AG08396 (cell line): ENCODE data around the gene ALPK3.

ENCODE experiments used
- DNase-seq: peaks from one replicate; pipeline ENCODE4 v3.0.0; 2012; ENCODE audit warnings: low spot score, mixed read lengths

ALPK3 gene, protein sequence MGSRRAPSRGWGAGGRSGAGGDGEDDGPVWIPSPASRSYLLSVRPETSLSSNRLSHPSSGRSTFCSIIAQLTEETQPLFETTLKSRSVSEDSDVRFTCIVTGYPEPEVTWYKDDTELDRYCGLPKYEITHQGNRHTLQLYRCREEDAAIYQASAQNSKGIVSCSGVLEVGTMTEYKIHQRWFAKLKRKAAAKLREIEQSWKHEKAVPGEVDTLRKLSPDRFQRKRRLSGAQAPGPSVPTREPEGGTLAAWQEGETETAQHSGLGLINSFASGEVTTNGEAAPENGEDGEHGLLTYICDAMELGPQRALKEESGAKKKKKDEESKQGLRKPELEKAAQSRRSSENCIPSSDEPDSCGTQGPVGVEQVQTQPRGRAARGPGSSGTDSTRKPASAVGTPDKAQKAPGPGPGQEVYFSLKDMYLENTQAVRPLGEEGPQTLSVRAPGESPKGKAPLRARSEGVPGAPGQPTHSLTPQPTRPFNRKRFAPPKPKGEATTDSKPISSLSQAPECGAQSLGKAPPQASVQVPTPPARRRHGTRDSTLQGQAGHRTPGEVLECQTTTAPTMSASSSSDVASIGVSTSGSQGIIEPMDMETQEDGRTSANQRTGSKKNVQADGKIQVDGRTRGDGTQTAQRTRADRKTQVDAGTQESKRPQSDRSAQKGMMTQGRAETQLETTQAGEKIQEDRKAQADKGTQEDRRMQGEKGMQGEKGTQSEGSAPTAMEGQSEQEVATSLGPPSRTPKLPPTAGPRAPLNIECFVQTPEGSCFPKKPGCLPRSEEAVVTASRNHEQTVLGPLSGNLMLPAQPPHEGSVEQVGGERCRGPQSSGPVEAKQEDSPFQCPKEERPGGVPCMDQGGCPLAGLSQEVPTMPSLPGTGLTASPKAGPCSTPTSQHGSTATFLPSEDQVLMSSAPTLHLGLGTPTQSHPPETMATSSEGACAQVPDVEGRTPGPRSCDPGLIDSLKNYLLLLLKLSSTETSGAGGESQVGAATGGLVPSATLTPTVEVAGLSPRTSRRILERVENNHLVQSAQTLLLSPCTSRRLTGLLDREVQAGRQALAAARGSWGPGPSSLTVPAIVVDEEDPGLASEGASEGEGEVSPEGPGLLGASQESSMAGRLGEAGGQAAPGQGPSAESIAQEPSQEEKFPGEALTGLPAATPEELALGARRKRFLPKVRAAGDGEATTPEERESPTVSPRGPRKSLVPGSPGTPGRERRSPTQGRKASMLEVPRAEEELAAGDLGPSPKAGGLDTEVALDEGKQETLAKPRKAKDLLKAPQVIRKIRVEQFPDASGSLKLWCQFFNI (N-terminal part only)

DNA sequence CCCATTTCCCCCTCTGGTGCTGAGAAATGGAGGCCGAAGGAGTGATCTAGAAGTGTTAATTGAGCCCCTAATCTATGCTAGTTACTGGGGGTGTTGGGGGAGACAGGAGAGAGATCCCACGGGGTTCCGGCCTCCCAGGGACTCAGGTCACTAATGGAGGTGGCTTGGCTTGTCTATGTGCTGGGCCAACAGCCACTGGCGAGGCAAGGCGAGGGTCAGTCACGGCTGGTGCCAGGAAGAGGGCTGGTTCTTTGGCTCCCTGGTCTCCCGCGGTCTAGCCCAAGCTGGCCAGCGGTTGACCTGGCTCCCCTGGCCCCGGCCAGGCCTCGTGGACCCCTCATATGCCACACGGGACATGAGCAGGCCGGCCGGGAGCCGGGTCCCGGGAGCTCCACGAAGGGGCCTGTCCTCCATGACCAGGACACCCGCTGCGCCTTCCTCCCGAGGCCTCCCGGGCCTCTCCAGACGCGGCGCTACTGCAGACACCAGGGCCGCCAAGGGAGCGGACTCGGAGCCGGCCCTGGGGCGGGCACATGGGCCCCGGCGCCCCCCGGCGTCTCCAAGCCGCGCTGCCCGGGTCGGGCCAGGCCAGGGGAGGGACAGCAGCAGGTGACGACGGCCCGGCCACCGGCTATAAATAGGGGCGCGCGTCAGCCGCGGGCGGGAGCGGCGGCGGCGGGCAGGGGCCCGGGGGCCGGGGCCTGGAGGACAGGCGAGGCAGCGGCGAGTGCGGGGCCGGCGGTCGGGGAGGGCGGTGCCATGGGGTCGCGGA is at the start of gene ALPK3:
Gene ALPK3, plus strand, starts transcription at position 663 of the 772 bp plus-strand sequence. Its CDS starts 97 bp downstream, at position 760.
- DNase-seq = no peak

DNA sequence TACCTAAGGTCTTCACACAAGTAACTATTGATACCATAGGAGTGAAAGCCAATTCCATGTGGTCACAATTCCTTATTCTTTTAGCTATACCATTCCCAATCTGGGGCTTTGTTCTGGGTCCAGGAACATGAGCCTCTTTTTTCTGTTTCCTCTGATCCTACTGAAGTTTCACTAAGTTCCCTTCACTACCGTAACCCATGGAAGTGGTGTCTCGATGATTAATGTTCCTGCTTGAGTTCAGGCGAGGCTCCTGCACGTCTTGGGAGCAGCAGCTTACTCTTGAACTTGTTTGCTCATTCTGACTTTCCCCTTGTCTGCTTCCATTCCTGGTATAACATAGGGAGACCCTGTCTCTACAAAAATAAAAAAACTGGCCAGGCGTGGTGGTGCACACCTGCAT is 45.1 kb upstream of the ALPK3 start:
- DNase-seq = no peak

DNA sequence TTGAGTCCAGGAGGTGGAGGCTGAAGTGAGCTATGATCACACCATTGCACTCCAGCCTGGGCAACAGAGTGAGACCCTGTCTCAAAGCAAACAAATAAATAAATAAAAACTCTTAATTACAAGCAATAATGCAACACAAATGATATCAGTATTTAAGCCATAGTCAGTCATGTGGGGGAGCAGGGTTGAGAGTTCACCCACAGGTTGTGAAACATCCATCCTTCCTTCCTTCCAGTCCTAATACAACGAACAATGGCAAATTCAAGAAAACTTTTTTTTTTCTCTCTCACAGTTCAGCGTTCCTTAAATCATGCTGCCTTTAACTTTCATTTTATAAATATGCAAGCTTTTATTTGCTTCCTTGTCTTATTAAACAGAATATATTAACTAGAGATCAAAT is 44.7 kb upstream of the ALPK3 start:
- no peak for DNase-seq

DNA sequence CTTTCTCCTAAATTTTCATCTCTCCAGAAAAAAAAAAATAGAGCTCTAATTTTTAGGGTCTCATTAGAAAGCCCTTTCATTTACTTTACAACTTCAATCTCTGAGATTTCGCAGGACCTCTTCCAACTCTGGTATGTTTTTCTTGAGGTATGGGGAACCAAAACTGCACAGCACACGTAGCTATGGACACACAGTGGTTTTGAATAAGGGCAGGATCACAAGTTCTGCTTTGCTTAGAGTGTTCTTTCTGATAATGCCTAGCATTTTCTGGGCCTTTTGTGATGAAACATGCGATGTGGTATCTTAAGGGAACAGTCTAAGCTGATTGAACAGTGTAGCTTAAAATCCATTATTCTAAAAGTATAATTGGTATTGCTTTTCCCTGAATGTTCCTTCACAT is 43.4 kb upstream of the ALPK3 start:
- DNase-seq = no peak

DNA sequence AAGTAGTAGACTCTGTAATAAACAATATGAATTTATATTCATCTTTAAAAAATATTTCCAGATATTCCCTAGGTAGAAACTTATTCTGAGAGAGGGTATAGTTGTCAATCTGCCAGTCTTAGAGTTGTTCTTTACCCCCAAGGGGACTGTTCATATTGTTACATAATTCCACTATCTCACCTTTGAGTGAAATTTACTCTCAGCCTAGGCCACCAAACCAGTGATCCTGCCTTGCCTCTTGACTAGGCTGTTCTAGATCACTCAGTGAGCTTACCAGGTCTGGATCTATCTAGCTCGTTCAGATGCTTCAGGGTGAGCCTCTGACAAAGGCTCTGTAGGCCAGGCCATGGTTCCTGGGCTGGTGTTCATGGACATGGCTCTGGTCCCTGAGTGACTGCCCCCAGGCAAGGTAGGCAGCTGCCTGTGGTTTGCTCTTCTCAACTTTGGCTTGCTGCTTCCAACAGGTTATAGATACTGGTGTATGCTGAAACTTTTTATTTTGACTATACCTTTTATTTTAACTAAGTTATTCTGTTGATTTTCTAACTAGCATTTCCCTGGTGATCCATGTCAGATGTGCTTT is 41.2 kb upstream of the ALPK3 start:
- no peak for DNase-seq

DNA sequence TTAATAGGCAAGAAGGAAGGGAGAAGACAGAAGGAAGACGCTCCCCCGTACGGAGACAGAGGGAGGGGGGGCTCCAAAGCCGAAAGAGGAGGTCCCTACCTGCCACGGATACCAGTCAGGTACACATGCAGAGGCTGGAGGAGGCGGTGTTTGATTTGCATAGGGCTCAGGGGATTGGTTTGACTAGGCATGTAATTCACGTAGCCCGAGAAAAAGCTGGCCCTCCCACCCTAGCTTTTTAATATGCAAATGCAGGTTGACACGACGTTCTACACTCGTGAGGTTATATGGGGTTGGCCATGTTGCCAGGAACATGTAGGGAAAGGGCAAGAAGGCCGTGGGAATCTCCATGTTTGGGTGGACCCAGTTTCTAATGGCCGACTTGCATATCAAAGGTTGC is 39.0 kb upstream of the ALPK3 start:
- DNase-seq = no peak

DNA sequence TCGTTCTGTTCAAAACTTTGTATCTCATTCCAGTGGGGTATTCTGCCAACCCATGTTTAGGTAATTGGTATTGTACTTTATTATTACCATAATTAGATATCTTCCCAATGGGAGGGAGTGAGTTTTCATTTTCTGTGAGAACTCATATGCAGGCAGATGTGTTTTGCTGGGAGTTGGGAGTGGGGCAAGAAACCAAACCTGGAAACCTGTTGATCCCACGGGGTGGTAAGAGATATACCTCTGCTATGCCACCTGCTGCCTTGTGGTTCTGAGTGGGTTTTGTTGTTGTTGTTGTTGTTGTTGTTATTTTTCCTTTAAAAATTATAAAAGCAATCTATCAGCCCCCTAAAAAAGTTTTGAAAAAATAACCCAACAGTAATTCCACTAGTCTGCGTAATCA is 36.7 kb upstream of the ALPK3 start:
- no peak for DNase-seq

DNA sequence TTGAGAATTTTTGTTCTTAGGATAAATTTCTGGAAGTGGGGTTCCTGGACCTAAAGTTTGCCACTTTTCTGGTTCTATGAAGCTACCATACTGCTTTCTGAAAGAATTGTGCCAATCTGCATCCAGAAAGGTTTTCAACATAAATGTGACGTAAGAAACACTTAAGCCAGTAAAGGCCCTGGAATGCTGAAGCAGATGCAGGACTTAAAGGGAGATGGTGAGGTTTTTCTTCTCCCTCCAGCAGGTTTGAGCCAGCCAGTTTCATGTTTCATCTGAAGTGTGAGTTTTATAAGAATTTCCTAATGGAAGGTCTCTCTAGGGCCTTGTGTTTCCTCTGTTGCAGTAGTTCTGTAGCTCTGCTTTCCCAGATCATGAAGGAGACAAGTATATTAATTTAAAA is 35.7 kb upstream of the ALPK3 start:
- DNase-seq = no peak

DNA sequence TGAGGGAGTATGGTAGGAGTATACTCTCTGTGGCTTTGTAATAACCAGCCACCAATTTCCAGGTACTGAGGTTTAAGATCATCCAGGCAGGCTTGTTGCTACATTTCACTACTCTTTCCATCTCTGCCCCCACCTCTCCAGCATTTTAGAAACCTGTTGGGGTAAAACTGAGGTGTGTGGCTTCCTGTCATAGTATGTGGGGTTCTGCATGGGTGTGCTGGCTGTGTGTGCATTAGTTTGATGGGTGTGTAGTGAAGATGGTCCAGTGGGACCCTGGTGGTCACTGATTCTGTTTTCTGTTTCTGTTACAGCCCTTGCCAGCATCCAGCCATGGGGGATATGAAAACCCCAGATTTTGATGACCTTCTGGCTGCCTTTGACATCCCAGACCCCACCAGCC is 34.8 kb upstream of the ALPK3 start:
- no peak for DNase-seq

DNA sequence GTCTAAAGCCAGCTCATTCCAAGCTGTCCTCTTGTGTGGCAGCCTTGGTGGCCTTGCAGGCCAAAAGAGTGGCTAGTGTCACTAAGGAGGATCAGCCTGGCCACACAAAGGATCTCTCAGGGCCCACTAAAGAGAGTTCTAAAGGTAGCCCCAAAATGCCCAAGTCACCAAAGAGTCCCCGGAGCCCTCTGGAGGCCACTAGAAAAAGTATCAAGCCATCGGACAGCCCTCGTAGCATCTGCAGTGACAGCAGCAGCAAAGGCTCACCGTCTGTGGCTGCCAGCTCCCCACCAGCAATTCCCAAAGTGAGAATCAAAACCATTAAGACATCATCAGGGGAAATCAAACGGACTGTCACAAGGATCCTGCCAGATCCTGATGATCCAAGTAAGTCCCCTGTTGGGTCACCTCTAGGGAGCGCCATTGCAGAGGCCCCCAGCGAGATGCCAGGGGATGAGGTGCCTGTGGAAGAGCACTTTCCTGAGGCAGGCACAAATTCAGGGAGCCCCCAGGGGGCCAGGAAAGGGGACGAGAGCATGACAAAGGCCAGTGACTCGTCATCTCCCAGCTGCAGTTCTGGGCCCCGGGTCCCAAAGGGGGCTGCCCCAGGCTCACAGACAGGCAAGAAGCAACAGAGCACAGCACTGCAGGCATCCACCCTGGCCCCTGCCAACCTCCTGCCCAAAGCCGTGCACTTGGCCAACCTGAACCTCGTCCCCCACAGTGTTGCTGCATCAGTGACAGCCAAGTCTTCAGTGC is 33.5 kb upstream of the ALPK3 start:
- DNase-seq = no peak

DNA sequence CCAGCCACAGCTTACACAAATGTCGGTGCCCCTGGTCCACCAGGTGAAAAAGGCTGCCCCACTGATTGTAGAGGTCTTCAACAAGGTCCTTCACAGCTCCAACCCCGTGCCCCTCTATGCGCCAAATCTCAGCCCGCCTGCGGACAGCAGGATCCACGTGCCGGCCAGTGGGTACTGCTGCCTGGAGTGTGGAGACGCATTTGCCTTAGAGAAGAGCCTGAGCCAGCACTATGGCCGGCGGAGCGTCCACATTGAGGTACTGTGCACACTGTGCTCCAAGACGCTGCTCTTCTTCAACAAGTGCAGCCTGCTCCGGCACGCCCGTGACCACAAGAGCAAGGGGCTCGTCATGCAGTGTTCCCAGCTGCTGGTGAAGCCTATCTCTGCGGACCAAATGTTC is 32.9 kb upstream of the ALPK3 start:
- DNase-seq = no peak

DNA sequence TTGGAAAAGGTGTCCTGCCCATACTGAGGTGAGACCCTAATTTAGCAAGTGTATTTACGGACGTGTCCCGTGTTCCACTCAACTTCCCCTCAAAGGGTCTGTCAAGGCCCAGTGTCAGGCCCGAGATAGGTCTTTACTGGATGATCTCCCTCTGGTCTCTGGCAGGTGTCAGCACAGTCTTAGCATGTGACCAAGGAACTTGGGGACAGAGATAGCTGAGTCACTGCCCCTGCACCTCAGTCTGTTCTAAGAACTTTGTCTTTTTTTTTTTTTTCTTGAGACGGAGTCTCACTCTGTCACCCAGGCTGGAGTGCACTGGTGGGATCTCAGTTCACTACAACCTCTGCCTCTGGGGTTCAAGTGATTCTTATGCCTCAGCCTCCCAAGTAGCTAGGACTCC is 32.1 kb upstream of the ALPK3 start:
- no peak for DNase-seq

DNA sequence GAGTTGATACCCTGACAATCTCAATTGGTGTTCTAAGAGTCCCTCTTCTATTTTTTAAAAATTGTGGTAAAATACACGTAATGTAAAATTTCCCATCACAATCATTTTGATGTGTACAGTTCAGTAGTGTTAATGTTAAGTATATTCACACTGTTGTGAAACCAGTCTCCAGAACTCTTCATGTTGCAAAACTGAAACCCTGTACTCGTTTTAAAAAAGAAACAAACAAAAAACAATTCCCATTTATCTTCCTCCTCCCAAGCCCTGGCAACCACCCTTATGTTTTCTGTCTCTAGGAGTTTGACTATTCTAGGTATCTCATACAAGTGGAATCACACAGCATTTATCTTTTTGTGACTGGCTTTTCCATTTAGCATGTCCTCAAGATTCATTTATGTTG is 28.7 kb upstream of the ALPK3 start:
- DNase-seq = no peak

DNA sequence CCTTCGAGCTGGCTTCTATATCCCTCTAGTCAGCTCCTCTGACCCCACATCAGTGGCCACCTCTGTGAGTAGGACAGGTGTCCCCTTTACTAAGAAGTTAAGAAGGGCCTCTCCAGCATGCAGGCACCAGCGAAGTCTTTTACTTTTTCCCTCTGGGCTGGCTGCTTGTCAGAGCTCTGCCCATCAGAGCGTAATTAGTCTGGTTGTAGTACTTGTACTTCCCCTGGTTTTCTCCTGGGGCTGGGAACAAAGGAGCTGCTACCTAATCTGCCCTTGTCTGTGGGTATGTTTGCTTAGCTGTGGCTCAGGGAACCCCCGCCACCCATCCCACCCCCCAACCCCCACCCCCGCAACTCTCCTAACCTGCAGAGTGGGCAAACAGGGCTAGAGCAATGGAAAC is 27.4 kb upstream of the ALPK3 start:
- no peak for DNase-seq

DNA sequence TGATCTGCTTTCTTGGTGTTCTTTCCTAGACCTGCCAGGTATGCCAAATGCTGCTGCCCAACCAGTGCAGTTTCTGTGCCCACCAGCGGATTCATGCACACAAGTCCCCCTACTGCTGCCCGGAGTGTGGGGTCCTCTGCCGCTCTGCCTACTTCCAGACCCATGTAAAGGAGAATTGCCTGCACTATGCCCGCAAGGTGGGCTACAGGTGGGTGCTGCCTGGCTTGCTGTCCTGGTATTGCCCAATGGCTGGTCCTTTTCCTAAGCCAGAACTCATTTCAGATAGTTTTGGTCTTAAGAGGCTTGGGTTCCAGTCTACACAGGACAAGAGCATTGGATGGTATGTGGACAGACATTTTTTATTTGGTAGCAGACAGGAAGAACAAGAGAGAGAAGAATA is 26.5 kb upstream of the ALPK3 start:
- no peak for DNase-seq

DNA sequence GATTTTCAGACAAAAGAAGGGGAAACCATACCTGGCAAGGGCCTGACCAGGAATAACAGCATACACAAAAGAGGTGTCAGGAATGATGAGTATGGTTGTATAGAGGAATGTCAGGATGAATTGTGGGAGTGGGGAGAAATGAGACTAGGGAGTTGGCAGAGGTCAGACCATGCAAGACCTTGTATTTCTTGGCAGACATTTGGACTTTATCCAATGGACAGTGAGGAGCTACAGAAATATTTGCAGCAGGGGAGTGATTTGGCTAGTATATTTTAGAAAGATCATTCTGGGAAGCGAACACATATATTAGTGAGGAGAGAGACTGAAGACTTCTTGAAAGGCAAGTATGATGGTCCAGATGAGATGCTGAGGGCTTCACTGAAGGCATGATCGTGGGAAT is 25.4 kb upstream of the ALPK3 start:
- no peak for DNase-seq

DNA sequence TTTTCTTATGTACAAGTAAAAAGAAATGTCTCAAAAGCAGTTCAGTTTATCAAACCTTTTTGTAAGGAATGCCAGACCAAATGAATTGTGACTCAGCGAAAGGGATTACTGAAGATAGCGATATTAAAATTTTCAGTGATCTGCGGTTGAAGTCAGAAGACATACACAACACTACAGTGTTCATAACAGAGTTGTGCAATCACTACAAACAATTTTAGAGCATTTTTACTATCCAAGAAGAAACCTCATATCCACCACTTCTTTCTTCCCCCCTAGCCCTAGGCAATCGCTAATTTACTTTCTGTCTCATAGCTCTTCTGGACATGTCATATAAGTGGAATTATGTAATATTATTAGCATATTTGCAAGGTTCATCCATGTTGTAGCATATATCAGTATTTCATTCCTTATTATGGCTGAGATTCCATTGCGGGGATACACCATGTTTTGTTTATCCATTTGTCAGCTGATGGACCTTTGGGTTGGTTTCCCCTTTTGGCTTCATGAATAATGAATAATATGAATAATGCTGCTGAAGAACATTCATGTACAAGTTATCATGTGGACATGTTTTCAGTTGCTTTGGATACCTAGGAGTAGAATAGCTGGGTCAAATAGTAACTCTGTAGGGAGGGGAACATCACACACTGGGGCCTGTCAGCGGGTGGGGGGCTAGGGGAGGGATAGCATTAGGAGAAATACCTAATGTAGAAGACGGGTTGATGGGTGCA is 23.6 kb upstream of the ALPK3 start:
- DNase-seq = no peak

DNA sequence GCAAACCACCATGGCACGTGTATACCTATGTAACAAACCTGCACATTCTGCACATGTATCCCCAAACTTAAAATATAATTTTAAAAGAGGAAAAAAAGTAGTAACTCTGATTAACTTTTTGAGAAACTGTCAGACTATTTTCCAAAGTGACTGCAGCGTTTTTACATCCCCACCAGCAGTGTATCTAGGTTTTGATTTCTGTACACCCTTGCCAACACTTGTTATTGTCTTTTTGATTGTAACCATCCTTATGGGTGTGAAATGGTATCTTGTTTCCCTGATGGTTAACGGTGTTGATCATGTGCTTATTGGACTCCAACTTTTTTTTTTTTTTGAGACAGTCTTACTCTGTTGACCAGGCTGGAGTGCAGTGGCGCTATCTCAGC is 23.0 kb upstream of the ALPK3 start:
- no peak for DNase-seq

DNA sequence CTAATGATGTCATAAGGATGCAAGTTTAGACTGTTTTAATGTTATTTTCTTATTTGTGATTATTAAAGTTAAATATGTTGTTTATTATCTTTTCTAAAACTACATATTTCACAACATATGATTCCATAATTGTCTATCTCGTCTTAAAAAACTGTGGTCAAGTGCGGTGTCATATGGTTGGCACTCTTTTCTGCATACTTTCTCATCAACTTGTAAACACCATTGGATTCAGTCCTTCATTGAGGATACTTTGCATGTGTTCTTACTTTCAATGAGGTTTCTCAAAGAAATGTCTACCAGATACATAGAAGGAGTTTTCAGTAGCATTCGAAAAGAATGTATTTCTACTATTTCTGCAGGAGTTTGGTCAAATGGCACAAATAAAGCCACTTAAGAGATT is 22.0 kb upstream of the ALPK3 start:
- no peak for DNase-seq

DNA sequence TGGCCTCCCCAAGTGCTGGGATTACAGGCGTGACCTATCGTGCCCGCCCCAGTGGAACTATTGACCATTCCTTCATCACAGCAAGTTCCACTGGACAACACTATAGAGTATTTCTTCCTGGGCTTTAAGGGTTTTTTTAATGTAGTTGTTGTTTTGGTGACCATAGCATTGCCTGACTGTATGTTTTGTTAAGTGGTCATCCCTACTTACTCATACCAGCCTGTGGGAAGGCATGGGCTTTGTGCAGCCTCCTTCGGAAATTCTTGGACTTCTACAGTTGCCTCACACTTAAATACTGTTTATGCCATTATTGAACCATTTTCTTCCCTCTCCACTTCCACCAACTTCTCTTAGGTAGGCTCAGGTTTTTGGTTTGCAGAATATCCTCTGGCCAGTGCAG is 19.9 kb upstream of the ALPK3 start:
- peak; percentile 68 for DNase-seq
